ENCODE measurements around the gene PHTF2.

PHTF2 gene

DNA sequence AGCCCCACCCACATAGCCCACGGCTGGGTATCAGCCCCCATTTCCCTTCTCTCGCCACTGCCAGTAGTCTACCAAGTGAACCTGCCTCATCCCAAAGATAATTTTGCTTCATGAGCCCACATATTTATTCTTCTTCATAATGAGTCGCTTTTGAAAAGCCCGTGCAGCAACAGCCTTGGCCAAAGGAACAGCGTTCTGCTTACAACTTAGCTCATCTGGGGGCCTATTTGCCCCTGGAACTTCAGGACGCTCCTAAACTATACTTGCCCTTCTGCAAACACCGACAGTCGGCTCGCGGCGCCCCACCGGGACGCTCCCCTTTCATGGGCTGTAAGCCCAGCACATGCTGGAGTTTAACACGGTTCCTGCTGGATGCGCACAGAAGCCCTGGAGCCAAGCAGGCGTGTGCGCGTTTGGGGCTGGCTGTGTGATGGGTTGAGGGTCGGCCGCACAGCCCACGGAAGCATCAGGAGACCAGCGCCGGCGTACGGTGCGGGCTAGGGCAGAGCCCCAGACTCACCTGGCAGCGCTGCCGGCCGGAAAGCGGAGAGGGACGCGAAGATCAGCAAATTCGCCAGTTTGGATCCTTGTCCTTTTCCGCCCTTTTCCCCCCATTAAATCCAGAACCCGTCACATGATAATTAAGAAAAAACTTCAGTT is 709 bp upstream of the PHTF2 start:
- ATAC-seq (replicated peaks; ENCODE audit: extremely low read depth, poor library complexity, severe bottlenecking) (peak; percentile 28), DNase-seq (ENCODE audit: low spot score in 2 of 2) (no peak)
- Mint-ChIP-seq H3K27ac (ENCODE audit: low read depth) (peak overlapping the region; percentile 88), H3K4me3 (peak overlapping the region; percentile 88), H3K36me3 (ENCODE audit: insufficient read depth) (peaks cover 15% of the 10 kb centered on the region), H3K4me1 (peaks cover 55% of the 10 kb centered on the region), H3K27me3 (no peaks in the 10 kb centered on the region), H3K9me3 (no peaks in the 10 kb centered on the region)

GRCh38 chr7:77799078-77799964 is 748 bp downstream of the PHTF2 start:
- ATAC-seq (replicated peaks; ENCODE audit: extremely low read depth, poor library complexity, severe bottlenecking) (no peak), DNase-seq (ENCODE audit: low spot score in 2 of 2) (no peak)
- Mint-ChIP-seq H3K27ac (ENCODE audit: low read depth) (peak overlapping the region; percentile 88), H3K36me3 (ENCODE audit: insufficient read depth) (peaks cover 8% of the 10 kb centered on the region), H3K27me3 (no peaks in the 10 kb centered on the region), H3K4me1 (peaks cover 62% of the 10 kb centered on the region), H3K4me3 (peak overlapping the region; percentile 88), H3K9me3 (no peaks in the 10 kb centered on the region)

DNA sequence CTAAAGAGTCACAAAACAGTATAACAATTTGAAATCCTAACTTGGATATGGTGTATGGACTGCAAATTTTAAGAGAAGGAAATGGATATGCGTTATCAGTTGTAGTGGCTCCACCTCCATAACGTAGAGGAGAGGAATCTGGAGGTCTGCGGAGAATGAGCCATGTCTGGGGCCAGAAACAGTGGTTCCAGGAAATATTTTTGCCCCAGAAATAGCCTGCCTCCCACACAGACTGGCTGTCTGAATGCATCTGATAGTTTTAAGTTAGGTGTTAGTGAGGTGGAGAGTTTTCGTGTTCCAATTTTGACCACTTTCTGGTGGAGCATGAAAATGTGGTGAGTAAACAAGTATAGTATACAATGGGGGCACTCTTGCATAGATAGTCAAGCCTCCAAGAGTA is 1.6 kb downstream of the PHTF2 start:
- Mint-ChIP-seq H3K27ac (ENCODE audit: low read depth) (peak overlapping the region; percentile 88), H3K27me3 (no peaks in the 10 kb centered on the region), H3K4me3 (peak overlapping the region; percentile 88), H3K9me3 (no peaks in the 10 kb centered on the region), H3K4me1 (peaks cover 65% of the 10 kb centered on the region), H3K36me3 (ENCODE audit: insufficient read depth) (peaks cover 8% of the 10 kb centered on the region)
- ATAC-seq (replicated peaks; ENCODE audit: extremely low read depth, poor library complexity, severe bottlenecking) (no peak), DNase-seq (ENCODE audit: low spot score in 2 of 2) (no peak)

DNA sequence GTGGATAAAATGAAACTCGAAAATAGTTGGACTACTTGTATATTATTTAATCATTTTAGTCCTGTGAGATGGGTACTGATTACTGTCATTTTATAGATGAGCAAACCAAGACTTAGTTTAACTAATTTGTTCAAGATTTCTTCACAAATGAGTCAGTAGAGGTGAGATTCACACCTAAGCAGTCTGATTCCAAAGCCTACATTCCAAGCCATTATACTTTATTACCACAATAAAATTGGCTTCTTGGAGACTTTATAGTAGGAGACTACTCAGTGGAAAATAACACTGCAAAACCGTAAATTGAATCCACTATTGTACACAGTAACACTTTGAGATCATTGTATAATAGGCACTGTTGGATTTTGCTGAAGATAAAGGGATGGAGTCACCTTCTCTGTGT is 2.2 kb downstream of the PHTF2 start:
- Mint-ChIP-seq H3K4me3 (no peak overlapping the region), H3K4me1 (peaks cover 69% of the 10 kb centered on the region), H3K27me3 (no peaks in the 10 kb centered on the region), H3K27ac (ENCODE audit: low read depth) (no peak overlapping the region), H3K36me3 (ENCODE audit: insufficient read depth) (peaks cover 8% of the 10 kb centered on the region), H3K9me3 (no peaks in the 10 kb centered on the region)
- no peak for DNase-seq (ENCODE audit: low spot score in 2 of 2)
- no peak for ATAC-seq (replicated peaks; ENCODE audit: extremely low read depth, poor library complexity, severe bottlenecking)

DNA sequence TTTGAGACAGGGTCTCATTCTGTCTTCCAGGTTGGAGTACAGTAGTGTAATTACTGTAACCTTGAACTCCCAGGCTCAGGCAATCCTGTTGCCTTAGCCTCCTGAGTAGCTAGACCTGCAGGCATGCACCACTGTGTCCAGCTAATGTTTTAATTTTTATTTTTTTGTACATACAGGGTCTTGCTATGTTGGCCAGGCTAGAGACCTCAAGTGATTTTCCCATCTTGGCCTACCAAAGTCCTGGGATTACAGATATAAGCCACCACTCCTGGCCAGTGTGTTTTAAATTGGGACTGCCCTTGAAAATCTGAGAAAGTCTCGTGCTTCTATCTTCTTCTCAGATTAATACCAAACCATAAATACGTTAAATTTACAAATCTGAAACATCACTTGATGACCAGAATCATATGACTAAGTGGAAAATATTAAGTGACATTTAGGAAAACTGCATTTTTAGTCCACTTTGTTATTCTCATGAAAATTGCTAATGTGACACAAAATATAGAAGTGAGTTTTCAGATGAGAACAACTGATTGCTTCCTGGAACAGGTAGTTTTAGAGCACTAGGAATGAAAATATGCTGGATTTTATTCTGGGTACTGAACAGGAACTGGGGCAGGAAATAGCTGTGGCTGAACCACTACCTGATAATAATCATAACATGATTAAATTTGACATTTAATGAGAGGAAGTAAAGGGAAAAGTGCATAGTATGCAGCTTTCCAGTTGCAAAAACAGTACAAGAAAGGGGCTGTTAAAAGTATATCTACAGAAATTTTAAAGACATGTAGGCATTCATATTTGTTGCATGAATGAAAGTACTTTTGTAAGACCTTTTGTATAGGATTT is 4.2 kb downstream of the PHTF2 start:
- H3K27ac Mint-ChIP-seq (ENCODE audit: low read depth): peak overlapping the region; percentile 71
- no peaks in the 10 kb centered on the region for H3K27me3 Mint-ChIP-seq
- H3K36me3 Mint-ChIP-seq (ENCODE audit: insufficient read depth): peaks cover 7% of the 10 kb centered on the region
- H3K4me1 Mint-ChIP-seq: peaks cover 63% of the 10 kb centered on the region
- DNase-seq (ENCODE audit: low spot score in 2 of 2) (no peak), ATAC-seq (replicated peaks; ENCODE audit: extremely low read depth, poor library complexity, severe bottlenecking) (no peak)
- H3K4me3 Mint-ChIP-seq: peak overlapping the region; percentile 42
- H3K9me3 Mint-ChIP-seq: no peaks in the 10 kb centered on the region

DNA sequence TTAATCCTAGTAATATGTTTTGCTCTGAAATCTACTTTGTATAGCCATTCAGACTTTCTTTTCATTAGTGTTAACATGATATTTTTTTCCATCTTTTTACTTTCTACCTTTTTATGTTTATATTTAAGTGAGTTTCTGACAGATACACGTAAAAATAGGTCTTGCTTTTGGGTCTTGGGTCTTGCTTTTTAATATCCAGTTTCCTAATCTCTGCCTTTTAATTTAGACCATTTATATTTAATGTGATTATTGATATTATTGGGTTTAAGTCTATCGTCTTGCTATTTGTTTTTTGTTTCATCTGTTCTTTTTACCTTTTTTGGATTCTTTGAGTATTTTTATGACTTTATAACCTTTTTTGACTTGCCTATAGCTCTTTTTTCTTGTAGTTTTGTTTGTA is 7.9 kb downstream of the PHTF2 start:
- Mint-ChIP-seq H3K27me3 (no peaks in the 10 kb centered on the region), H3K9me3 (peaks cover 5% of the 10 kb centered on the region), H3K4me3 (no peak overlapping the region), H3K27ac (ENCODE audit: low read depth) (no peak overlapping the region), H3K36me3 (ENCODE audit: insufficient read depth) (no peaks in the 10 kb centered on the region), H3K4me1 (peaks cover 50% of the 10 kb centered on the region)
- ATAC-seq (replicated peaks; ENCODE audit: extremely low read depth, poor library complexity, severe bottlenecking) (no peak), DNase-seq (ENCODE audit: low spot score in 2 of 2) (no peak)

GRCh38 chr7:77808517-77808916 is 9.9 kb downstream of the PHTF2 start:
- Mint-ChIP-seq H3K36me3 (ENCODE audit: insufficient read depth) (no peaks in the 10 kb centered on the region), H3K27ac (ENCODE audit: low read depth) (no peak overlapping the region), H3K9me3 (peaks cover 5% of the 10 kb centered on the region), H3K27me3 (no peaks in the 10 kb centered on the region), H3K4me3 (no peak overlapping the region), H3K4me1 (peaks cover 49% of the 10 kb centered on the region)
- DNase-seq (ENCODE audit: low spot score in 2 of 2): no peak
- no peak for ATAC-seq (replicated peaks; ENCODE audit: extremely low read depth, poor library complexity, severe bottlenecking)

DNA sequence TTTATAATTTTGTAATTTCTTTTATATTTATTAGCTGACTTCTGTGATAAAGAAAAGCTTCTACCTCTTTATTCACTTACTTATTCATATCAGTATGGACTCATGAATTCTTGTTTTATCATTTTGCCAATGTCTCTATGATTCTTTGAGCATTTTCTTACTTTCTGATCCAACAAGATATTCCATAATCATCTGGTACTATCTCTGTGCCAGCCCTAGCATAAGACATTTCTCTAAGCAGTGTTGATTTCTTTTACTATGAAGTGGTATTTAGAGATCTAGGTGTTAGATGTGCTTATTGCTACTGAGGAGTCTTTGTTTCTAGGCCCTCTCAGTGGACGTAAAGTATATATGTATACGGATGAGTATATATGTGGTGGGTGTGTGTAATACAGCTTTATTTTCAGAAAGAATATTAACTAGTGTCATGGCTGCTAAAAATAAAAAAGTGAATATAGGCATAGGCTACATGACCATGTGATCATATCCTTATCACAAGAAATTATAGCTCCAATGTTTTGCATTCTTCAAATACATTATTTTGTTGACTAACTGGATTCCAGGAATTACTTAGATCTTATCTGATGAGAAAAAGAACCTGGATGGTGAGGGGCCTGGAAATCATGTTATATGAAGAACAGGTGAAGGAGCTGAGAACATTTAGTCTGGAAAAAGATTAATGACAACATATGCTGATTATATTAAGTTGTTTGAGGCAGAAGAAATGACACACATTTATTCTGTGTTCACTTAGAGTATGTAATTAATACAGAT is 13.1 kb downstream of the PHTF2 start:
- DNase-seq (ENCODE audit: low spot score in 2 of 2) (no peak), ATAC-seq (replicated peaks; ENCODE audit: extremely low read depth, poor library complexity, severe bottlenecking) (no peak)
- H3K27ac Mint-ChIP-seq (ENCODE audit: low read depth): peak overlapping the region; percentile 8
- peaks cover 35% of the 10 kb centered on the region for H3K4me1 Mint-ChIP-seq
- no peaks in the 10 kb centered on the region for H3K36me3 Mint-ChIP-seq (ENCODE audit: insufficient read depth)
- H3K9me3 Mint-ChIP-seq: peaks cover 5% of the 10 kb centered on the region
- H3K4me3 Mint-ChIP-seq: no peak overlapping the region
- H3K27me3 Mint-ChIP-seq: no peaks in the 10 kb centered on the region

- no peak for ATAC-seq (replicated peaks; ENCODE audit: extremely low read depth, poor library complexity, severe bottlenecking)
- H3K27me3 Mint-ChIP-seq: no peaks in the 10 kb centered on the region
- H3K36me3 Mint-ChIP-seq (ENCODE audit: insufficient read depth): peaks cover 5% of the 10 kb centered on the region
- peak overlapping the region; percentile 8 for H3K27ac Mint-ChIP-seq (ENCODE audit: low read depth)
- H3K4me1 Mint-ChIP-seq: peaks cover 40% of the 10 kb centered on the region
- no peak overlapping the region for H3K4me3 Mint-ChIP-seq
- DNase-seq (ENCODE audit: low spot score in 2 of 2): no peak
- H3K9me3 Mint-ChIP-seq: peaks cover 11% of the 10 kb centered on the region
Measured at GRCh38 chr7:77812290-77812685, 13.7 kb downstream of the PHTF2 start.

- no peak for ATAC-seq (replicated peaks; ENCODE audit: extremely low read depth, poor library complexity, severe bottlenecking)
- no peak for DNase-seq (ENCODE audit: low spot score in 2 of 2)
- peaks cover 13% of the 10 kb centered on the region for H3K9me3 Mint-ChIP-seq
- H3K27ac Mint-ChIP-seq (ENCODE audit: low read depth): peak overlapping the region; percentile 2
- H3K4me1 Mint-ChIP-seq: peaks cover 42% of the 10 kb centered on the region
- H3K27me3 Mint-ChIP-seq: no peaks in the 10 kb centered on the region
- H3K4me3 Mint-ChIP-seq: no peak overlapping the region
- peaks cover 5% of the 10 kb centered on the region for H3K36me3 Mint-ChIP-seq (ENCODE audit: insufficient read depth)
Measured at GRCh38 chr7:77813180-77813579, 14.6 kb downstream of the PHTF2 start.

GRCh38 chr7:77819021-77819420 is 20.4 kb downstream of the PHTF2 start:
- peaks cover 62% of the 10 kb centered on the region for H3K4me1 Mint-ChIP-seq
- peaks cover 35% of the 10 kb centered on the region for H3K9me3 Mint-ChIP-seq

DNA sequence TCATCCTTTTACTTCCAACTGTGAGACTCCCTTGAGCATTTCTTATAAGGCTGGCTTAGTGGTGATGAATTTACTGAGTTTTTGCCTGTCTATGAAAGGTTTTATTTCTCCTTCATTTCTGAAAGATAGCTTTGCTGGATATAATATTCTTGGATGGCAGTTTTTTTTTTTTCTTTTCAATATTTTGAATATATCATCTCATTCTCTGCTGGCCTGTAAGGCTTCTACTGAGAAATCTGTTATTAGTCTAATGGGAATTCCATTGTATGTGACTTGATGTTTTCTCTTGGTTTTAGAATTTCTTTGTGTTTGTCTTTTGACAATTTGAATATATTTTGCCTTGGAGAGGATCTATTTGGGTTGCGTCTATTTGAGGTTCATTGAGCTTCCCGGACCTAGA is 22.4 kb downstream of the PHTF2 start:
- Mint-ChIP-seq H3K9me3 (peaks cover 35% of the 10 kb centered on the region), H3K4me1 (peaks cover 57% of the 10 kb centered on the region), H3K27me3 (no peaks in the 10 kb centered on the region), H3K36me3 (ENCODE audit: insufficient read depth) (peaks cover 10% of the 10 kb centered on the region), H3K27ac (ENCODE audit: low read depth) (no peak overlapping the region), H3K4me3 (no peak overlapping the region)
- DNase-seq (ENCODE audit: low spot score in 2 of 2) (no peak), ATAC-seq (replicated peaks; ENCODE audit: extremely low read depth, poor library complexity, severe bottlenecking) (no peak)

More at GRCh38 chr7:77819021-77819420, 20.4 kb downstream of the PHTF2 start:
- H3K36me3 Mint-ChIP-seq (ENCODE audit: insufficient read depth): peaks cover 10% of the 10 kb centered on the region
- ATAC-seq (replicated peaks; ENCODE audit: extremely low read depth, poor library complexity, severe bottlenecking): no peak
- DNase-seq (ENCODE audit: low spot score in 2 of 2): no peak
- H3K27me3 Mint-ChIP-seq: no peaks in the 10 kb centered on the region
- no peak overlapping the region for H3K4me3 Mint-ChIP-seq
- no peak overlapping the region for H3K27ac Mint-ChIP-seq (ENCODE audit: low read depth)
